ENCODE results near the gene PMVK. TPM values are rescaled to one million over a fixed set of nuclear protein-coding genes. Genes with fewer than 3 reads are reported as not detected.

Gene PMVK
- total and polyA plus RNA-seq, 4 donors = 9.7 to 37.3 (median 18.6) TPM

DNA sequence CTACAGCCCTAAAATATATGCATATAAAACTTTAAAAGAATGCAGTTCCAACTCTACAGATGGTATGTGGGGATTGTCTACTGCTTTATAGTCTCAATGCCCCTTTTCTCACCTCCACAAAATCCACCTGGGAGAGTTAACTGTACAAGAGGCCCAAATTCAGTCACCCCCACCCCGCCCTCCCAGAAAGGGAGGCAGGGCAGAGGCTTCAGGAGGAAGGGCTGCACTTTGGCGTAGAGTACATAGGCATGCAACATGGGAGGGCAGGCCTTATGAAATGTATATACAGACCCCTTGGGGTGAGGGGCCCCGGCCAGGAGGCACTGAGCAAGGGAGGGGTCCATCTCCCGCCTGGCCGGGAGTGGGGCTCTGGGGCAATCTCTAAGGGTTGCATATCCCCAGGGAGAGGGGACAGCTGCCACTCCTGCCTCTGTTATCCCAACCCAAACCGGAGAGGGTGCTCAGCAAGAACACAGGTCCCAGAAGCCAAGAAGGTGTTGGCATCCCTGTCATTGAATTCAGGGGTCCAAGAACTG is 26.3 kb upstream of the PMVK start:
- Histone ChIP-seq H3K27ac (ENCODE audit: low read depth in 1 of 2, low read length in 2 of 2) (peak overlapping the region in 1 of 2 donors; percentile 97), H3K27me3 (ENCODE audit: control insufficient read depth in 4 of 4, insufficient read depth in 4 of 4, low read length in 3 of 4) (no peaks in the 10 kb centered on the region), H3K9me3 (ENCODE audit: control insufficient read depth in 4 of 4, low read length in 3 of 4) (no peaks in the 10 kb centered on the region), H3K4me3 (ENCODE audit: low read depth in 1 of 3, low read length in 3 of 3) (no peak overlapping the region), H3K9ac (ENCODE audit: low read depth in 1 of 2, low read length in 2 of 2) (no peak overlapping the region), H3K4me1 (ENCODE audit: control insufficient read depth in 4 of 4, insufficient read depth in 4 of 4, low read length in 3 of 4) (peaks cover 0 to 41% (median 24%) of the 10 kb centered on the region in 4 donors), H3K36me3 (ENCODE audit: control insufficient read depth in 4 of 4, insufficient read depth in 3 of 4, low read depth in 1 of 4, low read length in 3 of 4) (peaks cover 8 to 53% (median 32%) of the 10 kb centered on the region in 4 donors)
- TF ChIP-seq NR2F2 (IDR thresholded peaks at IDR 0.05) (no peak), RAD21 (IDR thresholded peaks at IDR 0.05) (no peak)
- TF ChIP-seq, protein P1, sequence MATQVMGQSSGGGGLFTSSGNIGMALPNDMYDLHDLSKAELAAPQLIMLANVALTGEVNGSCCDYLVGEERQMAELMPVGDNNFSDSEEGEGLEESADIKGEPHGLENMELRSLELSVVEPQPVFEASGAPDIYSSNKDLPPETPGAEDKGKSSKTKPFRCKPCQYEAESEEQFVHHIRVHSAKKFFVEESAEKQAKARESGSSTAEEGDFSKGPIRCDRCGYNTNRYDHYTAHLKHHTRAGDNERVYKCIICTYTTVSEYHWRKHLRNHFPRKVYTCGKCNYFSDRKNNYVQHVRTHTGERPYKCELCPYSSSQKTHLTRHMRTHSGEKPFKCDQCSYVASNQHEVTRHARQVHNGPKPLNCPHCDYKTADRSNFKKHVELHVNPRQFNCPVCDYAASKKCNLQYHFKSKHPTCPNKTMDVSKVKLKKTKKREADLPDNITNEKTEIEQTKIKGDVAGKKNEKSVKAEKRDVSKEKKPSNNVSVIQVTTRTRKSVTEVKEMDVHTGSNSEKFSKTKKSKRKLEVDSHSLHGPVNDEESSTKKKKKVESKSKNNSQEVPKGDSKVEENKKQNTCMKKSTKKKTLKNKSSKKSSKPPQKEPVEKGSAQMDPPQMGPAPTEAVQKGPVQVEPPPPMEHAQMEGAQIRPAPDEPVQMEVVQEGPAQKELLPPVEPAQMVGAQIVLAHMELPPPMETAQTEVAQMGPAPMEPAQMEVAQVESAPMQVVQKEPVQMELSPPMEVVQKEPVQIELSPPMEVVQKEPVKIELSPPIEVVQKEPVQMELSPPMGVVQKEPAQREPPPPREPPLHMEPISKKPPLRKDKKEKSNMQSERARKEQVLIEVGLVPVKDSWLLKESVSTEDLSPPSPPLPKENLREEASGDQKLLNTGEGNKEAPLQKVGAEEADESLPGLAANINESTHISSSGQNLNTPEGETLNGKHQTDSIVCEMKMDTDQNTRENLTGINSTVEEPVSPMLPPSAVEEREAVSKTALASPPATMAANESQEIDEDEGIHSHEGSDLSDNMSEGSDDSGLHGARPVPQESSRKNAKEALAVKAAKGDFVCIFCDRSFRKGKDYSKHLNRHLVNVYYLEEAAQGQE (IDR thresholded peaks at IDR 0.05) = no peak
- no peak for DNase-seq (ENCODE audit: low spot score)
- 80% methylated on average over 6 of the region's 6 CpGs for WGBS

DNA sequence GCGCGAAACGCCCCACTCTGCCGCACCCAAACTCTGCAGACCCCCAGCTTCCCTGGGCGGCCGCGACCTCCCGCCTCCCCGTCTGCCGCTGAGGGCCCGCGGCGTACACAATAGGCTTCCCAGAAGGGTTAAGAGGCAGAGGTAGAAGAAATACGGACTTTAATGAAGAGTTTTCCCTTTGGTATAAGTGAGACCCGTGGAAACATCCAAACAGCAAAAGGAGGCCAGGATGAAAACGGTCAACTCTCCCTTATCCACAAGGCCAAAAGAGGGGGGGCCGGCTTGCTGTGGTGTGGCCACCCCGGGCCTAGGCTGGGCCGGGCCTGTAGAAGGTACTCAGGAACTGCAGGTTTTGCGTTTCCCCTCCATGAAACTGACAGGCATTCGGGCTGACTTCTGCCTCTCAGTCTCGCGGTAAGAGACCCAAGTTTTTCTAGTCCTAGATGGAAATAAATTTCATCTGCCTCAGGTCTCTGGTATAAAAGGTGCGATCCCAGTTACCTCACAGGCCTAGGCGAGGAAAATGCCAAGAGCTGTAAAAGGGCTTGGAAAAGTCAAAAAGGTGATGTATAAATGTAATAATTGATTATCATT is 25.7 kb upstream of the PMVK start:
- Histone ChIP-seq H3K9me3 (ENCODE audit: control insufficient read depth in 4 of 4, low read length in 3 of 4) (no peaks in the 10 kb centered on the region), H3K4me3 (ENCODE audit: low read depth in 1 of 3, low read length in 3 of 3) (peak overlapping the region; percentile 78 to 86 (median 82)), H3K36me3 (ENCODE audit: control insufficient read depth in 4 of 4, insufficient read depth in 3 of 4, low read depth in 1 of 4, low read length in 3 of 4) (peaks cover 6 to 47% (median 27%) of the 10 kb centered on the region in 4 donors), H3K27ac (ENCODE audit: low read depth in 1 of 2, low read length in 2 of 2) (peak overlapping the region; percentile 83 to 97), H3K9ac (ENCODE audit: low read depth in 1 of 2, low read length in 2 of 2) (peak overlapping the region; percentile 65 to 88), H3K27me3 (ENCODE audit: control insufficient read depth in 4 of 4, insufficient read depth in 4 of 4, low read length in 3 of 4) (no peaks in the 10 kb centered on the region), H3K4me1 (ENCODE audit: control insufficient read depth in 4 of 4, insufficient read depth in 4 of 4, low read length in 3 of 4) (peaks cover 0 to 42% (median 24%) of the 10 kb centered on the region in 4 donors)
- no peak for TF ChIP-seq RXRA (IDR thresholded peaks at IDR 0.05)
- TF ChIP-seq JUND (IDR thresholded peaks at IDR 0.05) = no peak
- no peak for TF ChIP-seq SP1 (IDR thresholded peaks at IDR 0.05)
- no peak for TF ChIP-seq MAX (IDR thresholded peaks at IDR 0.05)
- TF ChIP-seq FOXA2 (IDR thresholded peaks at IDR 0.05) = no peak
- no peak for TF ChIP-seq HNF4A (conservative IDR thresholded peaks at IDR 0.05)
- TF ChIP-seq GABPA (IDR thresholded peaks at IDR 0.05 in 1 of 2, conservative IDR thresholded peaks at IDR 0.05 in 1 of 2) = no peak
- TF ChIP-seq, protein P2, sequence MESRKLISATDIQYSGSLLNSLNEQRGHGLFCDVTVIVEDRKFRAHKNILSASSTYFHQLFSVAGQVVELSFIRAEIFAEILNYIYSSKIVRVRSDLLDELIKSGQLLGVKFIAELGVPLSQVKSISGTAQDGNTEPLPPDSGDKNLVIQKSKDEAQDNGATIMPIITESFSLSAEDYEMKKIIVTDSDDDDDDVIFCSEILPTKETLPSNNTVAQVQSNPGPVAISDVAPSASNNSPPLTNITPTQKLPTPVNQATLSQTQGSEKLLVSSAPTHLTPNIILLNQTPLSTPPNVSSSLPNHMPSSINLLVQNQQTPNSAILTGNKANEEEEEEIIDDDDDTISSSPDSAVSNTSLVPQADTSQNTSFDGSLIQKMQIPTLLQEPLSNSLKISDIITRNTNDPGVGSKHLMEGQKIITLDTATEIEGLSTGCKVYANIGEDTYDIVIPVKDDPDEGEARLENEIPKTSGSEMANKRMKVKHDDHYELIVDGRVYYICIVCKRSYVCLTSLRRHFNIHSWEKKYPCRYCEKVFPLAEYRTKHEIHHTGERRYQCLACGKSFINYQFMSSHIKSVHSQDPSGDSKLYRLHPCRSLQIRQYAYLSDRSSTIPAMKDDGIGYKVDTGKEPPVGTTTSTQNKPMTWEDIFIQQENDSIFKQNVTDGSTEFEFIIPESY (IDR thresholded peaks at IDR 0.05) = no peak
- TF ChIP-seq TAF1 (conservative IDR thresholded peaks at IDR 0.05) = no peak
- no peak for TF ChIP-seq EGR1 (IDR thresholded peaks at IDR 0.05; ENCODE audit: low read depth in 2 of 2)
- TF ChIP-seq, protein P3, sequence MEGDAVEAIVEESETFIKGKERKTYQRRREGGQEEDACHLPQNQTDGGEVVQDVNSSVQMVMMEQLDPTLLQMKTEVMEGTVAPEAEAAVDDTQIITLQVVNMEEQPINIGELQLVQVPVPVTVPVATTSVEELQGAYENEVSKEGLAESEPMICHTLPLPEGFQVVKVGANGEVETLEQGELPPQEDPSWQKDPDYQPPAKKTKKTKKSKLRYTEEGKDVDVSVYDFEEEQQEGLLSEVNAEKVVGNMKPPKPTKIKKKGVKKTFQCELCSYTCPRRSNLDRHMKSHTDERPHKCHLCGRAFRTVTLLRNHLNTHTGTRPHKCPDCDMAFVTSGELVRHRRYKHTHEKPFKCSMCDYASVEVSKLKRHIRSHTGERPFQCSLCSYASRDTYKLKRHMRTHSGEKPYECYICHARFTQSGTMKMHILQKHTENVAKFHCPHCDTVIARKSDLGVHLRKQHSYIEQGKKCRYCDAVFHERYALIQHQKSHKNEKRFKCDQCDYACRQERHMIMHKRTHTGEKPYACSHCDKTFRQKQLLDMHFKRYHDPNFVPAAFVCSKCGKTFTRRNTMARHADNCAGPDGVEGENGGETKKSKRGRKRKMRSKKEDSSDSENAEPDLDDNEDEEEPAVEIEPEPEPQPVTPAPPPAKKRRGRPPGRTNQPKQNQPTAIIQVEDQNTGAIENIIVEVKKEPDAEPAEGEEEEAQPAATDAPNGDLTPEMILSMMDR (IDR thresholded peaks at IDR 0.05; ENCODE audit: low read depth, low read length, missing input control) = no peak
- TF ChIP-seq NR2F2 (IDR thresholded peaks at IDR 0.05) = no peak
- TF ChIP-seq, protein P4, sequence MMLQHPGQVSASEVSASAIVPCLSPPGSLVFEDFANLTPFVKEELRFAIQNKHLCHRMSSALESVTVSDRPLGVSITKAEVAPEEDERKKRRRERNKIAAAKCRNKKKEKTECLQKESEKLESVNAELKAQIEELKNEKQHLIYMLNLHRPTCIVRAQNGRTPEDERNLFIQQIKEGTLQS (IDR thresholded peaks at IDR 0.05) = no peak
- no peak for TF ChIP-seq FOXA1 (IDR thresholded peaks at IDR 0.05)
- no peak for DNase-seq (ENCODE audit: low spot score)
- 3% methylated on average over 25 of the region's 25 CpGs for WGBS

Data from liver (tissue), 9 donors.